GM10248 (cell line): ENCODE results near the gene GLMP.

ENCODE experiments used
- CTCF ChIA-PET: fragments of 300-600 bp; sonication (Branson Sonifier 250); formaldehyde crosslinking; extraction: SDS; loops from one replicate; lab custom pipeline; 2021; ENCODE audit warnings: antibody characterized with exemption; lab: Yijun Ruan, JAX
- POLR2A ChIA-PET: fragments of 350-650 bp; sonication (Branson Sonifier 250); formaldehyde crosslinking; extraction: SDS; loops from one replicate; lab custom pipeline; 2020; ENCODE audit warnings: antibody characterized with exemption; lab: Yijun Ruan, JAX
- DNase-seq: peaks from one replicate; pipeline ENCODE4 v3.0.0; 2012; ENCODE audit errors: extremely low spot score
- CTCF ChIP-seq: IDR thresholded peaks from 2 replicates; pipeline ENCODE4 v1.5.1; 2012; ENCODE audit warnings: mild to moderate bottlenecking, low read depth; ENCODE audit errors: extremely low read depth, missing control alignments, control extremely low read depth

The GLMP gene, protein sequence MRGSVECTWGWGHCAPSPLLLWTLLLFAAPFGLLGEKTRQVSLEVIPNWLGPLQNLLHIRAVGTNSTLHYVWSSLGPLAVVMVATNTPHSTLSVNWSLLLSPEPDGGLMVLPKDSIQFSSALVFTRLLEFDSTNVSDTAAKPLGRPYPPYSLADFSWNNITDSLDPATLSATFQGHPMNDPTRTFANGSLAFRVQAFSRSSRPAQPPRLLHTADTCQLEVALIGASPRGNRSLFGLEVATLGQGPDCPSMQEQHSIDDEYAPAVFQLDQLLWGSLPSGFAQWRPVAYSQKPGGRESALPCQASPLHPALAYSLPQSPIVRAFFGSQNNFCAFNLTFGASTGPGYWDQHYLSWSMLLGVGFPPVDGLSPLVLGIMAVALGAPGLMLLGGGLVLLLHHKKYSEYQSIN

GRCh38 chr1:156295391-156295947 is at the start of gene GLMP:
TSS of gene GLMP (minus strand) at chr1:156295679. CDS start at chr1:156295645, 34 bp downstream.
- no peak for TF ChIP-seq CTCF
- CTCF ChIA-PET: no interaction called here
- POLR2A ChIA-PET: interaction anchor here (0.6 kb wide), 1 partner anchor 85 kb away, joined by 7 read pairs; no protein-coding TSS in a partner anchor
- DNase-seq: peak; percentile 79

- CTCF ChIA-PET: interaction anchor here (0.8 to 3.3 kb wide), 9 partner anchors 12 to 355 kb away, joined by 3 to 13 read pairs (median 3); no protein-coding TSS in a partner anchor
- no peak for DNase-seq
Measured at GRCh38 chr1:156344409-156344808, 48.9 kb upstream of the GLMP start.

GRCh38 chr1:156342166-156342955 is 46.9 kb upstream of the GLMP start:
- TF ChIP-seq CTCF: no peak
- ChIA-PET POLR2A (no interaction called here), CTCF (interaction anchor here (0.9 to 3.3 kb wide), 3 partner anchors 10 to 103 kb away, joined by 3 to 13 read pairs (median 6); no protein-coding TSS in a partner anchor)
- no peak for DNase-seq

More at GRCh38 chr1:156344409-156344808, 48.9 kb upstream of the GLMP start:
- POLR2A ChIA-PET: no interaction called here
- no peak for TF ChIP-seq CTCF

DNA sequence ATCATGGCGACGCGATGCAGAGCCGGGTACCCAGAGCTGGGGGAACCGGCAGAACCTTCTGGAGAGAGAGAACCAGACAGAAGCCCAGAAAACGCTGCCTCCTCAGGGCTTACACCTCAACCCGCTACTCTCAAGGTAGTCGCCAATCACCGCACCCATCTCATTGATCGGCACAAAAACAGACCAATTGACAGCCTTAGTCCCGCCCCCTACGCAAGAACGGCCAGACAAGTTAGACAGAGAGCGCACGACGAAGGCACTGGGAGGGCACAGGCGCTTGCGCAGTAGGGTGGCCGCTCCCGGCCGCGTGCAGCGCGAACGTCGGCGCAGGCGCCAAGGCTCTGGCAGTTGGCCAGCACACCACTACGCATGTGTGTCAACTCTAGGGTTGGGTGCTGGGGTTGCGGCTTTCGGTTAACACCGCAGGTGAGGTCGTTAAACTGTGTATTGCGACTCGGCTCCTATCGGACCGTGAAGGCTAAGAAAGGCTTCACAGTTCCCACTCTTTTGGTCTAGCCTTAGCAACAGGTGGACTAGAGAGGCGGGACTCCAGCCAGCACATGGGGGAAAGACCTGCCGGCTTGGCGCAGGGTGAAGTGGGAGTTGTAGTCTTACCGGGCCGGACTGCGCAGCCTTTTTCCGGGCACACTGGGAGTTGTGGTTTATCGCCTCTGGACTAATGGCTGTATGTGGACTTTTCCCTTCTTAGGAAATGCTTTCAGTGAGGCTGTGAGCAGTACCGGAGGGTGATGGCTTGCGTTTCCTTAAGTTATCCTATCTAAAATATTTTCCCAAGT is 42.9 kb upstream of the GLMP start, which contains the start of the genes CCT3 and TSACC:
Gene CCT3, minus strand, starts transcription at position 113 of the 797 bp plus-strand sequence. Its CDS starts 108 bp downstream, at position 5.
Gene TSACC, plus strand, starts transcription at position 347 of the 797 bp plus-strand sequence. CDS start 1,232 bp downstream, outside the sequence.
- CTCF ChIA-PET: interaction anchor here (0.9 to 2.6 kb wide), 4 partner anchors 13 to 243 kb away, joined by 3 to 11 read pairs (median 4); no protein-coding TSS in a partner anchor
- no peak for TF ChIP-seq CTCF
- DNase-seq: peak; percentile 98
- POLR2A ChIA-PET: no interaction called here

DNA sequence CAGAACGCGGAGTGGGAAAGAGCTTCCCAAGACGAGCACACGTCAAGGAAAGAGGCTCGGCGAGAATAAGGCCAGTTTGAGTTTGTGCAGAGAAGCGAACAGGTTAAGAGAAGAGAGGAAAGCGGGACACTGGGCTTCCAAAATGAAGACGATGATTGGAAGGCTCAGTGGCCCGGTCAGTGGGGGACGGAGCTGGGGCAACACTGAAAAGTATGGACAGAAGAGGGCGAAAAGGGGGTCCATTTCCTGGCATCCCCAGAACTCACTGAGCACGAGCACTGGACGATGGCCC is 42.4 kb upstream of the GLMP start:
- CTCF ChIA-PET: interaction anchor here (0.9 to 2.6 kb wide), 6 partner anchors 12 to 247 kb away, joined by 3 to 11 read pairs (median 4); no protein-coding TSS in a partner anchor
- no peak for TF ChIP-seq CTCF
- no peak for DNase-seq
- POLR2A ChIA-PET: no interaction called here
